ENCODE data around the gene NUP205. TPM values are rescaled to one million over a fixed set of nuclear protein-coding genes. Genes with fewer than 3 reads are reported as not detected.

Gene NUP205
- total RNA-seq, 2 experiments from 2014 or later: 150 to 165 TPM

GRCh38 chr7:135519233-135519688, 38.5 kb upstream of the NUP205 start:
- Mint-ChIP-seq H3K27ac (no peak overlapping the region), H3K27me3 (no peaks in the 10 kb centered on the region), H3K9me3 (ENCODE audit: low read depth) (no peaks in the 10 kb centered on the region), H3K36me3 (ENCODE audit: low read depth) (no peaks in the 10 kb centered on the region), H3K4me1 (no peaks in the 10 kb centered on the region), H3K4me3 (no peak overlapping the region)
- CTCF ChIA-PET: interaction anchor here (0.6 to 0.8 kb wide), 2 partner anchors 171 to 373 kb away, joined by 3 read pairs; no protein-coding TSS in a partner anchor
- POLR2A ChIA-PET: no interaction called here
- ATAC-seq: no peak
- DNase-seq: no peak
- intact Hi-C loops (cut with DNase I, micrococcal nuclease): no loop called here

GRCh38 chr7:135519871-135520270, 37.8 kb upstream of the NUP205 start:
- intact Hi-C loops (cut with DNase I, micrococcal nuclease): no loop called here
- DNase-seq (no peak), ATAC-seq (no peak)
- Mint-ChIP-seq H3K4me3 (no peak overlapping the region), H3K36me3 (ENCODE audit: low read depth) (no peaks in the 10 kb centered on the region), H3K4me1 (no peaks in the 10 kb centered on the region), H3K27me3 (no peaks in the 10 kb centered on the region), H3K27ac (no peak overlapping the region), H3K9me3 (ENCODE audit: low read depth) (no peaks in the 10 kb centered on the region)
- ChIA-PET POLR2A (interaction anchor here (0.6 kb wide), 1 partner anchor 334 kb away, joined by 3 read pairs; no protein-coding TSS in a partner anchor), CTCF (interaction anchor here (0.6 to 0.8 kb wide), 2 partner anchors 171 to 374 kb away, joined by 3 read pairs; no protein-coding TSS in a partner anchor)

GRCh38 chr7:135522509-135522908, 35.2 kb upstream of the NUP205 start:
- Mint-ChIP-seq H3K27me3 (no peaks in the 10 kb centered on the region), H3K36me3 (ENCODE audit: low read depth) (no peaks in the 10 kb centered on the region), H3K4me1 (no peaks in the 10 kb centered on the region), H3K27ac (no peak overlapping the region), H3K9me3 (ENCODE audit: low read depth) (no peaks in the 10 kb centered on the region), H3K4me3 (no peak overlapping the region)
- intact Hi-C loops (cut with DNase I, micrococcal nuclease): no loop called here
- ChIA-PET POLR2A (no interaction called here), CTCF (no interaction called here)
- ATAC-seq (no peak), DNase-seq (no peak)

GRCh38 chr7:135523146-135523545, 34.6 kb upstream of the NUP205 start:
- Mint-ChIP-seq H3K4me1 (no peaks in the 10 kb centered on the region), H3K36me3 (ENCODE audit: low read depth) (no peaks in the 10 kb centered on the region), H3K27ac (no peak overlapping the region), H3K27me3 (no peaks in the 10 kb centered on the region), H3K9me3 (ENCODE audit: low read depth) (no peaks in the 10 kb centered on the region), H3K4me3 (no peak overlapping the region)
- intact Hi-C loops (cut with DNase I, micrococcal nuclease): no loop called here
- POLR2A ChIA-PET: no interaction called here
- DNase-seq (no peak), ATAC-seq (no peak)
- CTCF ChIA-PET: interaction anchor here (0.8 kb wide), 1 partner anchor 107 kb away, joined by 3 read pairs; no protein-coding TSS in a partner anchor

- Mint-ChIP-seq H3K36me3 (ENCODE audit: low read depth) (no peaks in the 10 kb centered on the region), H3K27ac (no peak overlapping the region), H3K27me3 (no peaks in the 10 kb centered on the region), H3K9me3 (ENCODE audit: low read depth) (no peaks in the 10 kb centered on the region), H3K4me1 (no peaks in the 10 kb centered on the region), H3K4me3 (no peak overlapping the region)
- intact Hi-C loops (cut with DNase I, micrococcal nuclease): no loop called here
- ChIA-PET POLR2A (no interaction called here), CTCF (interaction anchor here (0.7 to 0.9 kb wide), 2 partner anchors 16 to 374 kb away, joined by 3 read pairs; no protein-coding TSS in a partner anchor)
- ATAC-seq (no peak), DNase-seq (no peak)
Measured at GRCh38 chr7:135525426-135525825, 32.3 kb upstream of the NUP205 start.

GRCh38 chr7:135527025-135527424, 30.7 kb upstream of the NUP205 start:
- Mint-ChIP-seq H3K4me3 (no peak overlapping the region), H3K27me3 (no peaks in the 10 kb centered on the region), H3K4me1 (no peaks in the 10 kb centered on the region), H3K9me3 (ENCODE audit: low read depth) (no peaks in the 10 kb centered on the region), H3K36me3 (ENCODE audit: low read depth) (no peaks in the 10 kb centered on the region), H3K27ac (no peak overlapping the region)
- DNase-seq (no peak), ATAC-seq (no peak)
- intact Hi-C loops (cut with DNase I, micrococcal nuclease): no loop called here
- POLR2A ChIA-PET: no interaction called here
- CTCF ChIA-PET: no interaction called here

- no peaks in the 10 kb centered on the region for H3K9me3 Mint-ChIP-seq (ENCODE audit: low read depth)
- ChIA-PET POLR2A (no interaction called here), CTCF (no interaction called here)
- intact Hi-C loops (cut with DNase I, micrococcal nuclease): no loop called here
- no peaks in the 10 kb centered on the region for H3K4me1 Mint-ChIP-seq
- no peak overlapping the region for H3K27ac Mint-ChIP-seq
- H3K27me3 Mint-ChIP-seq: peaks cover 13% of the 10 kb centered on the region
- no peaks in the 10 kb centered on the region for H3K36me3 Mint-ChIP-seq (ENCODE audit: low read depth)
- ATAC-seq: no peak
- no peak for DNase-seq
- H3K4me3 Mint-ChIP-seq: no peak overlapping the region
Measured at GRCh38 chr7:135536150-135536549, 21.6 kb upstream of the NUP205 start.

GRCh38 chr7:135537453-135537852, 20.3 kb upstream of the NUP205 start:
- POLR2A ChIA-PET: no interaction called here
- no peaks in the 10 kb centered on the region for H3K4me1 Mint-ChIP-seq

GRCh38 chr7:135537905-135538304, 19.8 kb upstream of the NUP205 start:
- no peaks in the 10 kb centered on the region for H3K4me1 Mint-ChIP-seq
- CTCF ChIA-PET: no interaction called here
- H3K36me3 Mint-ChIP-seq (ENCODE audit: low read depth): no peaks in the 10 kb centered on the region

More at GRCh38 chr7:135537453-135537852, 20.3 kb upstream of the NUP205 start:
- intact Hi-C loops (cut with DNase I, micrococcal nuclease): no loop called here
- no peak for DNase-seq
- ATAC-seq: no peak
- Mint-ChIP-seq H3K27me3 (peaks cover 13% of the 10 kb centered on the region), H3K36me3 (ENCODE audit: low read depth) (no peaks in the 10 kb centered on the region), H3K27ac (no peak overlapping the region), H3K4me3 (no peak overlapping the region), H3K9me3 (ENCODE audit: low read depth) (no peaks in the 10 kb centered on the region)
- CTCF ChIA-PET: no interaction called here

GRCh38 chr7:135538376-135538775, 19.3 kb upstream of the NUP205 start:
- H3K36me3 Mint-ChIP-seq (ENCODE audit: low read depth): no peaks in the 10 kb centered on the region
- no peak for ATAC-seq
- peaks cover 13% of the 10 kb centered on the region for H3K27me3 Mint-ChIP-seq
- no peaks in the 10 kb centered on the region for H3K4me1 Mint-ChIP-seq
- H3K4me3 Mint-ChIP-seq: no peak overlapping the region
- intact Hi-C loops (cut with DNase I, micrococcal nuclease): no loop called here
- ChIA-PET CTCF (no interaction called here), POLR2A (no interaction called here)
- DNase-seq: no peak
- no peaks in the 10 kb centered on the region for H3K9me3 Mint-ChIP-seq (ENCODE audit: low read depth)
- no peak overlapping the region for H3K27ac Mint-ChIP-seq

More at GRCh38 chr7:135537905-135538304, 19.8 kb upstream of the NUP205 start:
- Mint-ChIP-seq H3K4me3 (no peak overlapping the region), H3K9me3 (ENCODE audit: low read depth) (no peaks in the 10 kb centered on the region), H3K27ac (no peak overlapping the region), H3K27me3 (peaks cover 13% of the 10 kb centered on the region)
- DNase-seq (no peak), ATAC-seq (no peak)
- intact Hi-C loops (cut with DNase I, micrococcal nuclease): no loop called here
- POLR2A ChIA-PET: no interaction called here

GRCh38 chr7:135539629-135540028, 18.1 kb upstream of the NUP205 start:
- ChIA-PET POLR2A (no interaction called here), CTCF (interaction anchor here (0.7 kb wide), 1 partner anchor 9 kb away, joined by 3 read pairs; no protein-coding TSS in a partner anchor)
- Mint-ChIP-seq H3K4me1 (no peaks in the 10 kb centered on the region), H3K4me3 (no peak overlapping the region), H3K27me3 (peaks cover 13% of the 10 kb centered on the region), H3K27ac (no peak overlapping the region), H3K36me3 (ENCODE audit: low read depth) (no peaks in the 10 kb centered on the region), H3K9me3 (ENCODE audit: low read depth) (no peaks in the 10 kb centered on the region)
- DNase-seq (no peak), ATAC-seq (no peak)
- intact Hi-C loops (cut with DNase I, micrococcal nuclease): no loop called here

GRCh38 chr7:135541029-135541428, 16.7 kb upstream of the NUP205 start:
- POLR2A ChIA-PET: no interaction called here
- Mint-ChIP-seq H3K36me3 (ENCODE audit: low read depth) (no peaks in the 10 kb centered on the region), H3K27ac (no peak overlapping the region), H3K4me1 (no peaks in the 10 kb centered on the region), H3K4me3 (no peak overlapping the region), H3K9me3 (ENCODE audit: low read depth) (no peaks in the 10 kb centered on the region), H3K27me3 (peaks cover 12% of the 10 kb centered on the region)
- CTCF ChIA-PET: interaction anchor here (0.7 to 0.9 kb wide), 2 partner anchors 16 to 38 kb away, joined by 3 read pairs; no protein-coding TSS in a partner anchor
- intact Hi-C loops (cut with DNase I, micrococcal nuclease): no loop called here
- ATAC-seq: no peak
- no peak for DNase-seq

Measured in activated CD4-positive, alpha-beta T cell treated with anti-CD3 and anti-CD28 coated beads for 36 hours (primary cell).